Stimulated activated CD4-positive, alpha-beta T cell treated with anti-CD3 and anti-CD28 coated beads, TNF-alpha, amount 100 ng/mL, for 4 hours (primary cell): Measurements from ENCODE around the gene ZNF175.
A peak's percentile ranks its signal among the peaks of the same experiment; 100 is the strongest.

Experiments used
- DNase-seq, 3 experiments: peaks; one replicate each; pipeline ENCODE4 v3.0.0-alpha.2; 2020; ENCODE audit warnings: low read depth in 3 of 3

ZNF175 gene

GRCh38 chr19:51589511-51589910 is 18.4 kb downstream of the ZNF175 start:
- DNase-seq: no peak

- no peak for DNase-seq
Measured at GRCh38 chr19:51590441-51590840, 19.4 kb downstream of the ZNF175 start.

GRCh38 chr19:51592521-51592920 is 21.4 kb downstream of the ZNF175 start:
- no peak for DNase-seq

- DNase-seq: no peak
Measured at GRCh38 chr19:51593138-51593890, 22.2 kb downstream of the ZNF175 start.

- DNase-seq: peak; percentile 86 to 93 (median 92)
Measured at GRCh38 chr19:51593969-51594773, 23.1 kb downstream of the ZNF175 start.

- DNase-seq: no peak
Measured at GRCh38 chr19:51594774-51595109, 23.7 kb downstream of the ZNF175 start.

GRCh38 chr19:51595190-51596175 is 24.4 kb downstream of the ZNF175 start:
- DNase-seq: no peak

GRCh38 chr19:51598159-51598915 is 27.3 kb downstream of the ZNF175 start:
- DNase-seq: no peak

- no peak for DNase-seq
Measured at GRCh38 chr19:51599084-51599483, 28.0 kb downstream of the ZNF175 start.

GRCh38 chr19:51600940-51601580 is 30.0 kb downstream of the ZNF175 start:
- no peak for DNase-seq

- DNase-seq: no peak
Measured at GRCh38 chr19:51602189-51602854, 31.2 kb downstream of the ZNF175 start.

- DNase-seq: no peak
Measured at GRCh38 chr19:51607077-51607476, 36.0 kb downstream of the ZNF175 start.

- peak in 2 of 3 experiments; percentile 23 to 25 for DNase-seq
Measured at GRCh38 chr19:51607920-51608562, 37.0 kb downstream of the ZNF175 start.

- no peak for DNase-seq
Measured at GRCh38 chr19:51610576-51610975, 39.5 kb downstream of the ZNF175 start.

- no peak for DNase-seq
Measured at GRCh38 chr19:51614789-51615188, 43.7 kb downstream of the ZNF175 start.

GRCh38 chr19:51615991-51616390 is 44.9 kb downstream of the ZNF175 start:
- DNase-seq: no peak

- DNase-seq: no peak
Measured at GRCh38 chr19:51621178-51621577, 50.1 kb downstream of the ZNF175 start.

GRCh38 chr19:51626675-51627074 is 55.6 kb downstream of the ZNF175 start:
- no peak for DNase-seq

- no peak for DNase-seq
Measured at GRCh38 chr19:51627491-51628138, 56.5 kb downstream of the ZNF175 start.
